Measurements from ENCODE around the gene HDAC9. TPM values are rescaled to one million over a fixed set of nuclear protein-coding genes. Genes with fewer than 3 reads are reported as not detected.

Gene HDAC9
- total RNA-seq, 1 experiment from 2014 or later = 4.3 TPM

- Histone ChIP-seq H3K4me1 (ENCODE audit: control insufficient read depth in 1 of 2, insufficient read depth in 2 of 2, low read length in 2 of 2) (no peaks in the 10 kb centered on the region), H3K79me2 (ENCODE audit: insufficient read depth, low read length) (no peaks in the 10 kb centered on the region), H3K4me2 (ENCODE audit: low read length) (no peak overlapping the region), H3K9ac (ENCODE audit: low read length) (no peak overlapping the region), H2AFZ (ENCODE audit: low read depth, low read length, poor library complexity, severe bottlenecking) (no peak overlapping the region), H3K4me3 (replicated peaks in 1 of 2; ENCODE audit: low read depth in 1 of 2, low read length in 2 of 2) (no peak overlapping the region), H3K9me2 (ENCODE audit: insufficient read depth) (no peaks in the 10 kb centered on the region), H3K36me3 (ENCODE audit: control insufficient read depth in 1 of 2, insufficient read depth in 2 of 2, low read length in 2 of 2) (no peaks in the 10 kb centered on the region), H3K9me3 (ENCODE audit: control insufficient read depth in 1 of 2, insufficient read depth in 1 of 2, low read depth in 1 of 2, low read length in 2 of 2) (no peaks in the 10 kb centered on the region), H3K27me3 (ENCODE audit: insufficient read depth, low read length) (no peaks in the 10 kb centered on the region), H4K20me1 (ENCODE audit: insufficient read depth) (no peaks in the 10 kb centered on the region), H3K27ac (ENCODE audit: low read depth, low read length) (no peak overlapping the region)
- intact Hi-C loops (cut with micrococcal nuclease) = no loop called here
- CTCF ChIA-PET = no interaction called here
- no peak for ATAC-seq
- BruUV-seq (replicated peaks) = no TSS peak
- DNase-seq (ENCODE audit: low read depth, low spot score) = no peak
- RAD21 ChIA-PET (ENCODE audit: low non-redundant PET in 1 of 2, low total read pairs in 2 of 2, uncharacterized antibody in 2 of 2, unreplicated experiment in 2 of 2) = no interaction called here
- no peak for TF ChIP-seq ATF3 (IDR thresholded peaks at IDR 0.05)
- no peak for TF ChIP-seq TCF7L2 (IDR thresholded peaks at IDR 0.05; ENCODE audit: borderline replicate concordance, extremely low read depth, insufficient read depth, insufficient read length)
- no peak for TF ChIP-seq POLR2AphosphoS5 (IDR thresholded peaks at IDR 0.05; ENCODE audit: low read depth, low read length)
- no peak for TF ChIP-seq CBX3 (IDR thresholded peaks at IDR 0.05; ENCODE audit: low read depth)
- TF ChIP-seq FOSL1 (IDR thresholded peaks at IDR 0.05; ENCODE audit: low read depth) = no peak
- no peak for TF ChIP-seq EZH2 (IDR thresholded peaks at IDR 0.05)
- no peak for TF ChIP-seq SP1 (IDR thresholded peaks at IDR 0.05; ENCODE audit: low read depth)
- TF ChIP-seq MAX (IDR thresholded peaks at IDR 0.05) = no peak
- TF ChIP-seq ELF1 (IDR thresholded peaks at IDR 0.05; ENCODE audit: borderline replicate concordance, low read depth) = no peak
- TF ChIP-seq EZH2phosphoT487 (IDR thresholded peaks at IDR 0.05; ENCODE audit: borderline replicate concordance) = no peak
- TF ChIP-seq ZBTB33 (IDR thresholded peaks at IDR 0.05; ENCODE audit: extremely low read depth, insufficient replicate concordance, low read length) = no peak
- no peak for TF ChIP-seq POLR2A (IDR thresholded peaks at IDR 0.05; ENCODE audit: borderline replicate concordance, extremely low read depth, insufficient read depth, insufficient read length)
- no peak for TF ChIP-seq JUND (IDR thresholded peaks at IDR 0.05)
- TF ChIP-seq SIN3A (IDR thresholded peaks at IDR 0.05; ENCODE audit: low read depth) = no peak
- no peak for TF ChIP-seq ZFX (IDR thresholded peaks at IDR 0.05)
- TF ChIP-seq EGR1 (IDR thresholded peaks at IDR 0.05; ENCODE audit: low read depth) = no peak
- TF ChIP-seq ZNF274 (IDR thresholded peaks at IDR 0.05; ENCODE audit: low read depth, low read length) = no peak
- TF ChIP-seq CEBPB (IDR thresholded peaks at IDR 0.05; ENCODE audit: low read depth) = no peak
- POLR2A ChIA-PET = no interaction called here
Observed at GRCh38 chr7:18540396-18540795, 44.8 kb downstream of the HDAC9 start.
